SK-N-MC (cell line): ENCODE results near the gene FAM237A.

Experiments
- EZH2 ChIP-seq: fragments of 200-600 bp; sonication (generic); IDR thresholded peaks from one replicate; pipeline ENCODE4 v1.6.1; 2017; ENCODE audit warnings: antibody characterized with exemption
- POLR2AphosphoS5 ChIP-seq: IDR thresholded peaks from 2 replicates; pipeline ENCODE4 v1.6.1; 2012; ENCODE audit warnings: mild to moderate bottlenecking, low read depth, low read length, borderline replicate concordance

DNA sequence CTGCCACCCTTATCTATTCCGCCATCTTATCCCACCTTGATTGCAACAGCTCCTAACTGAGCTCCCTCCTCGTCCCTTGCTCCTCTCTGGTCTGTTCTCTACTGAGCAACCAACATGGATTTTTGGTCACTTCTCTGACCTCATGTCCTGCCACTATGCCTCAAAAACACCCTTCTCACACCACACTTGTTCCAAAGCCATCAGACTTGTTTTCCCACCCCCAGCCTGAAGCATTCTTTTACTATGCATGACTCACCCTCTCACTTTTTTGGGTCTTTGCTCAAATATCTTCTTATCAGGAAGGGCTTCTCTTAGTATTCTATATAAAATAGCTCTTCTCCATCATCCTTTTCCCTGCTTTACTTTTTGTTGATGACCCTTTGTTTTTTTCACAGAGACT, 2.7 kb upstream of the FAM237A start:
- no peak for TF ChIP-seq POLR2AphosphoS5
- no peak for TF ChIP-seq EZH2
